HAP-1 (cell line): ENCODE data around the gene OSTF1.

ENCODE experiments used
- DNase-seq, 2 experiments: peaks; one replicate each; pipeline ENCODE4 v3.0.0-alpha.2; 2016 to 2020; ENCODE audit warnings: low spot score in 2 of 2
- H3K27me3 ChIP-seq: fragments of 250-450 bp; sonication (Bioruptor Pico); 2 replicates; pipeline ENCODE4 v1.5.1; 2020; ENCODE audit warnings: low read depth, mild to moderate bottlenecking, moderate library complexity
- H3K36me3 ChIP-seq: fragments of 250-450 bp; sonication (Bioruptor Pico); replicated peaks from 2 replicates; pipeline ENCODE4 v1.5.1; 2020; ENCODE audit warnings: mild to moderate bottlenecking
- H3K4me1 ChIP-seq: fragments of 250-450 bp; sonication (Bioruptor Pico); 2 replicates; pipeline ENCODE4 v1.5.1; 2020; ENCODE audit warnings: mild to moderate bottlenecking
- H3K4me3 ChIP-seq: fragments of 250-450 bp; sonication (Bioruptor Pico); 2 replicates; pipeline ENCODE4 v1.5.1; 2020; ENCODE audit warnings: mild to moderate bottlenecking, moderate library complexity
- H3K9me3 ChIP-seq: fragments of 250-450 bp; sonication (Bioruptor Pico); 2 replicates; pipeline ENCODE4 v1.5.1; 2020; ENCODE audit warnings: mild to moderate bottlenecking, moderate library complexity
- in situ Hi-C: fragments of 300-500 bp; cut with MboI; formaldehyde crosslinking; loops from 3 replicates; pipeline ENCODE4 v1.14.3; 2020; ENCODE audit warnings: low sequenced_read_pairs, inconsistent platforms, mixed read lengths

OSTF1 gene

GRCh38 chr9:75142202-75142601 is 53.9 kb downstream of the OSTF1 start:
- H3K27me3 ChIP-seq, result no peaks in the 10 kb centered on the region
- H3K4me3 ChIP-seq, result no peak overlapping the region
- no peaks in the 10 kb centered on the region for H3K36me3 ChIP-seq
- no peak for DNase-seq
- peaks cover 11% of the 10 kb centered on the region for H3K4me1 ChIP-seq
- H3K9me3 ChIP-seq, result no peaks in the 10 kb centered on the region
- in situ Hi-C loops, result no loop called here

DNA sequence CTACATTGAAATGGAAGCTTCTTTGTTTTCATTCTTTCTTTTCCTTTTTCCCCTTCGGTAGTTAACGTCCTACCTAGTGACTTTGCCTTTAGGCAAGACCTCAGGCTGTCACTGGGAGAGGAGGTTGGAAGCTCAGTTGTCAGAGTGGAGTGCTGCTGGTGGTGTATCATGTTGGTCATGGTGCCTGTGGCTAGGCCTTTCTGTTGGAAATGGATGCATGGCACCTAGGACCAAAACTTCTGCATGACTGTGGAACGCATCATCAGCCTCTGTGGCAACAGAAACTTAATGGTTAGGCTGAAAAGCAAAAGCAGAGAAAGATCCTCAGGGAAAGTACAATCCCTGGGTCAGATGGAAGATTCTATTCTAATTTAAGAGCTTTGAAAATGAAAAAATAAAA is 57.9 kb downstream of the OSTF1 start:
- Histone ChIP-seq H3K4me1 (no peaks in the 10 kb centered on the region), H3K4me3 (no peak overlapping the region), H3K9me3 (no peaks in the 10 kb centered on the region), H3K36me3 (no peaks in the 10 kb centered on the region), H3K27me3 (no peaks in the 10 kb centered on the region)
- in situ Hi-C loops, result no loop called here
- no peak for DNase-seq

GRCh38 chr9:75147638-75148037 is 59.3 kb downstream of the OSTF1 start:
- no peak overlapping the region for H3K4me3 ChIP-seq
- no peaks in the 10 kb centered on the region for H3K27me3 ChIP-seq
- in situ Hi-C loops, result no loop called here
- H3K36me3 ChIP-seq, result no peaks in the 10 kb centered on the region
- H3K9me3 ChIP-seq, result no peaks in the 10 kb centered on the region
- H3K4me1 ChIP-seq, result no peaks in the 10 kb centered on the region
- no peak for DNase-seq

- H3K4me1 ChIP-seq, result no peaks in the 10 kb centered on the region
- in situ Hi-C loops, result no loop called here
Measured at GRCh38 chr9:75148561-75148960, 60.2 kb downstream of the OSTF1 start.

DNA sequence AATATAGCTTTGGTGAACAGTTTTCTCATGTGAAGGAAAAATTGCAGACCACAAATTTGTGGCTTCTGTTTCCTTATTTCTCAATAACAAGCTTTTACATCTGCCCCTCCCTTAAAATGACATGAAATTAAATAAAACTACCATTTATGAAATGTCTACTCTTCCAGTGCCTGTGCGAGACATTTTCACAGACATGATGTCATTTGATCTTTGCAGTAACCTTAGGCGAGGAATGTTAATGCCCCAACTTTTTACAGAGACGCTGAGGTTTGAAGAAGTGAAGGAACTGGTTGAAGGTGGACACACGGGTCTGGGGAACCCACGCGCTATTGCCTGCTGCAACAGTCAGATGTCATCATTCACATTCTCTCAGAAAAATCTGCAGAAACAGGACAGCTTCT is 61.5 kb downstream of the OSTF1 start:
- Histone ChIP-seq H3K27me3 (no peaks in the 10 kb centered on the region), H3K4me3 (no peak overlapping the region), H3K4me1 (peaks cover 7% of the 10 kb centered on the region), H3K9me3 (no peaks in the 10 kb centered on the region), H3K36me3 (no peaks in the 10 kb centered on the region)
- in situ Hi-C loops, result no loop called here
- DNase-seq, result no peak

More at GRCh38 chr9:75148561-75148960, 60.2 kb downstream of the OSTF1 start:
- Histone ChIP-seq H3K4me3 (no peak overlapping the region), H3K27me3 (no peaks in the 10 kb centered on the region), H3K9me3 (no peaks in the 10 kb centered on the region), H3K36me3 (no peaks in the 10 kb centered on the region)
- no peak for DNase-seq

DNA sequence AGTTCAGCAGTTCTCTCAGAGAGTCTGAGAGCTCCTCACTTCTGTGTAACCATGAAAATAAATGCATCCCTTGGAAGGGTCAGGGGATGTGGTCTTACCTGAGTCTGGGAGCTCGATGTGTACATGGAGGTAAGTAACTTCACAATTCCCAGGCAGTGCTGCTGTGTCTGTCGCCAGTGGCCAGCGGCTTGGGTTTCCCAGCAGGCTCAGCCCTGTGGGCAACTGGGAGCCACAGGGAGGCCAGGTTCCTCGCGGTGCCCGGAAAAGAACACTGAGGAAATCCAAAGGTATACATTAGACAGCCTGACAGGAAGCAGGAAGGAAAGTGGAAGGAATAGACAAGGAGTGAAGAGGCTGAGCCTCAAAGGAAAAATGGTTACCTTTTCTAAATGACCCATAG is 62.2 kb downstream of the OSTF1 start:
- Histone ChIP-seq H3K9me3 (no peaks in the 10 kb centered on the region), H3K4me1 (peaks cover 7% of the 10 kb centered on the region), H3K36me3 (no peaks in the 10 kb centered on the region), H3K4me3 (no peak overlapping the region), H3K27me3 (no peaks in the 10 kb centered on the region)
- in situ Hi-C loops, result no loop called here
- no peak for DNase-seq

GRCh38 chr9:75152416-75152815 is 64.1 kb downstream of the OSTF1 start:
- no peaks in the 10 kb centered on the region for H3K27me3 ChIP-seq
- no peak overlapping the region for H3K4me3 ChIP-seq
- H3K9me3 ChIP-seq, result no peaks in the 10 kb centered on the region
- H3K36me3 ChIP-seq, result no peaks in the 10 kb centered on the region
- in situ Hi-C loops, result no loop called here
- H3K4me1 ChIP-seq, result peaks cover 7% of the 10 kb centered on the region
- DNase-seq, result no peak

- Histone ChIP-seq H3K36me3 (no peaks in the 10 kb centered on the region), H3K27me3 (no peaks in the 10 kb centered on the region), H3K4me3 (no peak overlapping the region), H3K9me3 (no peaks in the 10 kb centered on the region), H3K4me1 (peaks cover 7% of the 10 kb centered on the region)
- in situ Hi-C loops, result no loop called here
- DNase-seq, result no peak
Measured at GRCh38 chr9:75156858-75157257, 68.5 kb downstream of the OSTF1 start.

GRCh38 chr9:75161116-75161857 is 73.0 kb downstream of the OSTF1 start:
- H3K36me3 ChIP-seq, result no peaks in the 10 kb centered on the region
- no peaks in the 10 kb centered on the region for H3K9me3 ChIP-seq
- no peak overlapping the region for H3K4me3 ChIP-seq
- no peaks in the 10 kb centered on the region for H3K4me1 ChIP-seq
- no peaks in the 10 kb centered on the region for H3K27me3 ChIP-seq
- in situ Hi-C loops, result no loop called here
- DNase-seq, result no peak

- no peak for DNase-seq
- no peaks in the 10 kb centered on the region for H3K27me3 ChIP-seq
- no peak overlapping the region for H3K4me3 ChIP-seq
- H3K4me1 ChIP-seq, result no peaks in the 10 kb centered on the region
- in situ Hi-C loops, result no loop called here
- no peaks in the 10 kb centered on the region for H3K9me3 ChIP-seq
- H3K36me3 ChIP-seq, result no peaks in the 10 kb centered on the region
Measured at GRCh38 chr9:75163764-75164163, 75.5 kb downstream of the OSTF1 start.

GRCh38 chr9:75164573-75164972 is 76.3 kb downstream of the OSTF1 start:
- no peak for DNase-seq
- no peaks in the 10 kb centered on the region for H3K27me3 ChIP-seq
- in situ Hi-C loops, result no loop called here
- no peaks in the 10 kb centered on the region for H3K36me3 ChIP-seq
- H3K4me3 ChIP-seq, result no peak overlapping the region
- no peaks in the 10 kb centered on the region for H3K9me3 ChIP-seq
- peaks cover 6% of the 10 kb centered on the region; the same call in 1 of the 2 replicates for H3K4me1 ChIP-seq

DNA sequence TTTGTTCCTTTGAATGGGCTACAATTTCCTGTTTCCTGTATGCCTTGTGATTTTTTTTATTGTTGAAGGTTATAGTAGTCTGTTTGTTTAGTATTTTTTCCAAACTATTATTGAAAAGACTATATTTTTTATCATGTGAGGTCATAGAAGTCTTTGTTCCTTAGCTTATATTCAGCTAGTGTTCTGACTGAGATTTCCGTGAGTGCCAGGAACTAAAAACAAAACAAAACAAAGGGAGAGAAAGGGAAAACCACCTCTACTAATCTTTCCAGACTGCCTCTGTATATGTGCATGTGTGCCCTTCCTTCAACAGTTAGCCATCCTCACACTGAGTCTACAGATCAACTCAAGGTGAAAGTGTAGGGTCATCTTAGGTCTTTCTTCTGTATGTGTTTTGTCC is 79.0 kb downstream of the OSTF1 start:
- in situ Hi-C loops, result no loop called here
- H3K27me3 ChIP-seq, result no peaks in the 10 kb centered on the region
- H3K36me3 ChIP-seq, result no peaks in the 10 kb centered on the region
- DNase-seq, result no peak
- no peaks in the 10 kb centered on the region for H3K9me3 ChIP-seq
- H3K4me1 ChIP-seq, result peaks cover 9% of the 10 kb centered on the region; the same call in 1 of the 2 replicates
- H3K4me3 ChIP-seq, result no peak overlapping the region

DNA sequence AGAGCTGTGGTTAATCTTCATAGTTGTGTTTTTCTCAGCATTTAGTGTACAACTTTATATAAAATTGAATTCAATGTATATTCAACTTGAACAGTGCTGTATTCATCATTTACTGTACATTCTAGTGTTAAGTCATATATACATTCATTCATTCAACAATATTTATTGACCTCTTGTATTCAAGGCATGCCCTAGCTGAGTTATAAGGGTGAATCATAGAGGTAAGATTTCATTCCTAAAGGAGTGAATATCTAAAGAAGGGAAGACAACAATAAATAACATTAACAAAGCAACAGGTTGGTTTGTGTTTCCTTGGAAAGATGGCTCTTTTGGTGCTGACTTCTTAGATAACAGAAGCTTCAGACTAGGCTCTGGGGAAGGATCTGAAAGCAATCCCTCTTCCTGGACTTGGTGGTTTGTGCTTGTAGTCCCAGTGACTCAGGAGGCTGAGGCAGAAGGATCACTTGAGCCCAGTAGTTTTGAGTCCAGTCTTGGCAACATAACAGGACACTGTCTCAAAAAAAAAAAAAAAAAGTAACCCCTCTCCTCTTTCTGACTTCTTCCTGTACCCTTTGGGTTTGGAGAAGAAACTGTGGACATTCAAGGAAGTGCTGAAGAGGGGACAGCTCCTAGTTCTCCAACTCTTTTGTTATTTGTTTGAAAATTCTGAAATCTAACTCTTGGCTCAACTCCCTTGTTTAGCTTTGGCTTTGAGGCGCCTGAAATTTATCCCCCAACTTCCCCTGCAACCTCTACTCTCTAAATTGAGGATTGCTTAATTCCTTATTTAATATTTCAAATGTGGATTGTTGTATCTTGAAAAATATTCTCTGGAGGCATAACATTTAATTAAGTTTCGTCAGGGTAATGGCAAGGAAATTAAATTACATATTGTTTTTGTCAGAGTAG is 80.2 kb downstream of the OSTF1 start:
- Histone ChIP-seq H3K36me3 (no peaks in the 10 kb centered on the region), H3K4me3 (no peak overlapping the region), H3K4me1 (peaks cover 9% of the 10 kb centered on the region; the same call in 1 of the 2 replicates), H3K27me3 (no peaks in the 10 kb centered on the region), H3K9me3 (no peaks in the 10 kb centered on the region)
- in situ Hi-C loops, result no loop called here
- DNase-seq, result no peak

DNA sequence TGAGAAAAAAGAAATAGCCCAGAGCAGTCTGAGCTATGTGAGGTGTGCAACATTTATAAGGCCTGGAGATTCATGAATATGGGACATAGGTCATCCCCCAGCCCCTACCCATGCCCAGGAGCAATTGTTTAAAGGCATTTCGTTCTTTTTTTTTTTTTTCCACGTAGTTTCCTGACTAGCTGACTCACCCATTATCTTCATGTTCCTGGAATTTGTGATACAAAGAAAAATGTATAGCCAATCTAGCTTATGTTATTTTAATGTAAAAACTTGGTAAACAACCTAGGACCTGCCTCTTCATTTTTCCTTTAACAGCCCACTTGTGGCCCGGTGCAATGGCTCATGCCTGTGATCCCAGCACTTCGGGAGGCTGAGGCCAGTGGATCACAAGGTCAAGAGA is 81.3 kb downstream of the OSTF1 start:
- no peaks in the 10 kb centered on the region for H3K9me3 ChIP-seq
- in situ Hi-C loops, result no loop called here
- DNase-seq, result peak; percentile 47 to 62
- H3K4me3 ChIP-seq, result no peak overlapping the region
- H3K4me1 ChIP-seq, result peaks cover 9% of the 10 kb centered on the region; the same call in 1 of the 2 replicates
- no peaks in the 10 kb centered on the region for H3K27me3 ChIP-seq
- H3K36me3 ChIP-seq, result no peaks in the 10 kb centered on the region
